Measurements from ENCODE around the gene BARHL1.
"Not testable (repeated sequence)": the region's sequence is repeated elsewhere in the genome, so short reads cannot be mapped to it uniquely, and the experiment has no call there.

The BARHL1 gene

DNA sequence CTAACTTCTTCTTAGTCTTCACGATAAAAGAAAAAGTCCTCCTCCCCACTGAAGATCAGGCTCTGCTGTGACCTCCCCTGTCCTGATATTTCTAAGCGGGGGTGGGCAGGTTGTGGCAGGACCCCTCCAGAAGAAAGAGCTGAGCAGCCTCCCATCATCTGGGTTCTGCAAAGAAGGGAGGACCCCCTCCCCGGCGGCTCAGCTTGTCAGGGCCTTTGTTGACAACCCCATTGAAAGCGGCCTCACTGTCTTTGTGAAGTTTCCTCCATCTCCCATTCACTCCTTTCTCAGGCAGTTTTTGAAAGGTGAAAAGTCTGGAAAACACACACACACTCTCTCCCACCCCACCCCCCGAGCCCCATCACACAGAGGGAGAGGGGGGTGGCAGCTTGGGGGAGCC, 26.2 kb upstream of the BARHL1 start:
- DNase-seq = no peak

DNA sequence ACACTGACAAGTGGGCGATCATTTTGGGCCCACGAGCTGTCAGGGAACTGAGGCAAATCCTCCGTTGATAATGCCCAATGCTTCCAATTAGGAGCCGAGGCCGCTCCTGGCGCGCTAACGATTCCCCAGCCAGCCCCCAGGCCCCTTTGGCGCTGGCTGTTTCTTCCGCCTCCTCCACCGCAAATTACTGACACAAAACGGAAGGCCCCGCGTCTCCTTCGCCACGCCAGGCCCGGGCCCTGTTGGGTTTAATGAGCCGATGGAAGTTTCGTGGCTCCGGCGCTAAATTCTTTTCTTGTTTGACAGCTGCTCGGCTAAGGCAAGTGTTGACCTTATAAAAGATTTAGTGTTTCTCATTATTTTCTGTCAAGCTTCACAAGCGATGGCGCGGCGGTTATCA, 25.7 kb upstream of the BARHL1 start:
- DNase-seq = no peak

DNA sequence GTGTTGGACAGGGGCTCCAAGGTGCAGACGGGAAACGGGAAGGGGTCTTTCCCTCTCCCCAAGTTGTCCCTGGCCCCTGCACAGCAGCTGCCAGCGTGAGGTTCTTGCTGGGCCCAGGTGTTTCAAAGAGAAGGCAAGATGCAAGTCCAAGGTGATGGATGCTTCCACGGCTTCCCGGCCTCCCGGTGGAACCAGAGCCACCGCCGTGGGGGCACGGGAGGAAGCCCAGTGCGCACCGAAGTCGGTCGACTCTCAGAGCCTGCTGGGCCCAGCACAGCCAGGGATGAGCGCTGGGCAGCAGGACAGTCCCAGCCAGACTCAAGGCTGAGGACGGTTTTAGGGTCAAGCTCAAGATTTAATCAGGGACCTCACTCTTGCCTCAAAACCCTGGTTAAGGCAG, 25.2 kb upstream of the BARHL1 start:
- no peak for DNase-seq

DNA sequence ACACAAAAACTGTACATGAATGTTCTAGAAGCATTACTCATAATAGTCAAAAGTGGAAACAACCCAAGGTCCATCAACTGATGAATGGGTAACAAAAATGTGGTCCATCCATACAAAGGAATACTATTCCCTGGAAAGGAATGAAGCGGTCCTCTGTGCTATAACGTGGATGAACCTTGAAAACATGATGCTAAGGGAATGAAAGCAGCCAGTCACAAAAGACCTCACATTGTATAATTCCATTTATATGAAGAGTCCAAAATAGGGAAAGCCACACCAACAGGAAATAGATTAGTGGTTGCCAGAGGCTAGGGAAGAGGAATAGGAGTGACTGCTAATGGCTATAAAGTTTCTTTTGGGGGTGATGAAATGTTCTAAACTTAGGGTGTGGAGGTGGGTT, 22.7 kb upstream of the BARHL1 start:
- DNase-seq = no peak

DNA sequence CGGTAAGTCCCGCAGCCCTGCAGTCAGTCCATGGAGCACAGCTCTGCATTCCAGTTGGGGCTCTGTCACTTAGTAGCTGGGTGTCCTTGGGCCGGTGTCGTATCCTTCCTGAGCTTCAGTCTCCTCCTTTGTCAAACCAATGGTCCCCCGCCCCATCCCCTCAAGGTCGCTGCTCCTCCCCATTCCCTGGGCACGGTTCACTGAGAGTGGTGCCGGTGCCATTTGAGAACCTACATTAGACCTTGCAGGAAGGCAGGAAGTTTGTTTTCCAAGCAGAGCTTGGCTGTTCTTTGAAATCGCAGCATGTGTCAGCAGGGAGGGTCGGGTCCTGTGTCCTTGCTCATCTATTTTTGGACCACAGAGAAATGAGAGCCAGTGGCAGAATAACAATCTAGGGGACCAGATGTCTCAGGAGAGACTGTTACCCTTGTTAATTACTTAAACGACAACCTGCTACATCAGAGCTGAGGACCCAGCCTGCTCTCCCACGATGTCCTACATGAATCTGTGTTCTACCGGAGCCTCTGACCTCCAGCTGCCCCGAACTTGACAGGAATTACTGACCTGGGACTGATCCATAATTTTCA, 21.7 kb upstream of the BARHL1 start:
- no peak for DNase-seq

DNA sequence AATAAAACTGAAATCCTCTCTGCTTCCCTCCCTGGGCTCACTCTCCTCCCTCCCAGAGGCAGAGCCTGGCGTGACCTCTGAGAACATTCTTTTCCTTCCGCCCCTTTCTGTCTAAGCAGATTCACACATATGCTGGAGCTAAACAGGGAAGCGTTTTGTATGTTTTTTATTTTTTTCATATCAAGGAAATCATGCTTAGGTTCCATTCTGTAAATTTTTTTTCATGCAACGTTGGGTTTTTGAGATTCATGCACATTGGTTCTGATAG, 20.2 kb upstream of the BARHL1 start:
- no peak for DNase-seq

DNA sequence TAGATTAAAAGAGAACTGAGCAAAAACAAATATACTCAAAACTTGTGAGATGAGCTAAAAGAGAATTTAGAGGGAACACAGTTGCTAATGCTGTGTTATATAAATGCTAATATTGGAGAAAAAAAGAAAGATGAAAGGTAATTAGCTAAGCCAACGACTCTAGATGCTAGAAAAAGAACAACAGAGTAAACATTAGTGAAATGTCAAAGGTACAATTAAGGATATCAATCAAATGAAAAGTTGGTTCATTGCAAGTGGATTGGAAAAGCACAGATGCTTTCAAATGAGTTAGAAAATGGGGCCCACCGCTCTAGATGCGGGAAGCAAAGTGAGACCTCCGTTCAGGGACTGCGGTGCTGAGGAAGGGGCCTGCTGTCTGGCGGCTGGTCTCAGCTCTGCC, 17.9 kb upstream of the BARHL1 start:
- no peak for DNase-seq

DNA sequence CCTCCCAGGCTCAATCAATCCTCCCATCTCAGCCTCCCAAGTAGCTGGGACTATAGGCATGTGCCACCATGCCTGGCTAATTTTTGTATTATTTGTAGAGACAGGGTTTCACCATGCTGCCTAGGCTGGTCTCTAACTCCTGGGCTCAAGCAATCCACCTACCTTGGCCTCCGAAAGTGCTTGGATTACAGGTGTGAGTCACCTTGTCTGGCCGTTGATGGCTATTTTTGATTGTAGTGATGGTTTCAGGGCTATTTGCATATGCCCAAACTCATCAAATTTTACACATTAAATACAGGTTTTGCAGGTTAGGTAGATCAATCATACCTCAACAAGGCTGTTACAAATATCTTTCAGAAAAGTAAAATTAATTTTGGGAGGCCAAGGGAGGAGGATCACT, 13.6 kb upstream of the BARHL1 start:
- DNase-seq = not testable (repeated sequence)

DNA sequence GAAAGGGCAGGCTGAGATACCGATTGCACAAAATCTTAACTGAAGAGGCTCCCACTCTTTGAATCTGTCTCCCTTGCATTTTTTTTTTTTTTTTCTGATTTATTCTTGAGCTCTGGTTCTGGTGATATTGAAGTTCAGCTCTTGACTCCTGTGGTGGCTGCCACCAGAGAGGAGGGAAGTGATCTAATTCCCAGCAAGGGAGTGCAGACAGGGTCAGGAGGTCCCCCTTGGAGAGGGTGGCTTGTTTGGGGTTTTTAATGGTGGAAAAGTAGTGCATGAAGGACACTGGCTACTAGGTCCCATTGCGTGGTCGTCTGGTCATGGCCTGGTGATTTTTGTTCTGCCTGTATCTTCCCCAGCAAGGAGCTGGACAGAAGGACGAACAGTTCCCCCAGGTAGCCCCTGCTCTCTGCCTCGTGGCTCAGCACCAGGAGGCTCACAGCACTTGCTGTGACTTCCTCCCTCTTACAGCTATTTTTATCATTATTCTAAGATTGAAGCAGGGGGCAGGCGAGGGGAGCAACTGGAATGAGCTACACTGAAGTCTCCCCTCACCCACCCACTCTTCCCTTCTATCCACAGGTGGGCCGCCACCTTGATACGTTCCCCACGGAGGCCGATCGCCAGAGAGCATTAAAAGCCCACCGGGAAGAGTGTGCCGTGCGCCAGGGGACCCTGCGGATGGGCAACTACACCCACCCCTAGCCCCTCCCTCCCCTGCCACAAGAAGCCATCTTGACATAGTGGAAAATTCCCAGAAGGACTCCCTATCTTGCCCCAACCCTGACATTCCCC, 10.4 kb upstream of the BARHL1 start:
- no peak for DNase-seq

DNA sequence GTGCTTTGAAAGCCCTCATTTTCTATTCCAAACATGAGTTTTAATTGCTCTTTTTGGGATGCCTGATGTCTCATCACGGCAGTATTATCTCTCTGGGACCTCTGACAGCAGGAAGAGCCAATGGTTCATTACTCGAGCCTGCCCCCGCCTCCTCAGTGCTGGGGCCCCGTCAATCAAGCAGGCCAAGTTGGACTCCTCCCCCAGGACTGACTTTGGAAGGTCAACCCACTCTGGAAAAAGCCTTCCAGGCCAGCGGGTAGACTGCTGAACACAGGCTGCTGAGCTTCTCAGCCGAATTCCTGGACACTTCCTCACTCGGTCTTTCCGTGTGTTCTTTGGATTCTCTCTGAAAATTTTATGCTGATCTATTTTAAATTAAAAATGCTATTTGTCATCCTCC, 9.5 kb upstream of the BARHL1 start:
- no peak for DNase-seq

DNA sequence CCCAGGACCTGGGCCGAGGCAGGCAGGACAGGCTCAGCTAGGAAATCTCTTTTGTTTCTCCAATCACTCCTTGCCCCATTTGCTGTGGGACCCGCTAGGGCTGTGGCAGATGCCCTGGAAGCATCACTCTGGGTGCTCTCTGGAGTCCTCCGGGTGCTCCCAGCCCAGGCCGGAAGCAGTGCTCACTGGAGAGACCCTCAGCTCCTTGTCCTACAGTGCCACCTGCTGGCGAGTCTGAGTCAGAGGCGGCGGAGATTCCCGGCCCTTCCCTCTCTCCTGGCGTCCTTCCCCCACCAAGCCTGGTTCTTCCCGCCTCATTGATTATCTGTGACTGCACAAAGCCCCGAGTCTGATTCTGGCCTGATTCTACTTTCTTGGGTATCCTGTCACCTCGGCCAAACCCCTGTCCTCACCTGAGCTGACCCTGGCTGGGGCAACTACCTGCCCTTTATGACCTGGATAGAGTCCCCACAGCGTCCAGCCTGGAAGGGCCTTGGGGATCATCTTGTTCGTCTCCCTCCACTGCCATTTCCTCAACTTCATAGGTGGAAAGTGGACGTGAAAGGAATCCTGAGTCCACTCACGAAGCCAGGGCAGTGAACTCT, 7.3 kb upstream of the BARHL1 start:
- peak in 49 of 56 donors; percentile 2 to 81 (median 34) for DNase-seq

DNA sequence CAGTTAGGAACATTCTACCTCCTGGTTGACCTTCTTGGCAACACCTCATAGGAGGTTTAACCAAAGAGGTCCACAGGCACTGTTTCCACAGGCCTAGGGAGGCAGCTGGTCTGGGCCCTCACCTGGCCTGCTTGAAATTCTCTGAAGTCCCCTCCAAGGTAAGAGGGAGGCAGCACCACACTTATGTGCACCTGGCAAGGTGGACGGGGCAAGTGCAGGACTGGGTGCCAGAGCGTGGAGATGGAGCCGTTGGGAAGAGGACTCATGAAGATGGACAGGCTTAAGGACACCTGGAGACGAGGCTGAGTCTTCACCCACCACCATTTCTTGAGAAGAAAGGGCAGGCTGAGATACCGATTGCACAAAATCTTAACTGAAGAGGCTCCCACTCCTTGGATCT, 6.6 kb upstream of the BARHL1 start:
- DNase-seq = no peak

DNA sequence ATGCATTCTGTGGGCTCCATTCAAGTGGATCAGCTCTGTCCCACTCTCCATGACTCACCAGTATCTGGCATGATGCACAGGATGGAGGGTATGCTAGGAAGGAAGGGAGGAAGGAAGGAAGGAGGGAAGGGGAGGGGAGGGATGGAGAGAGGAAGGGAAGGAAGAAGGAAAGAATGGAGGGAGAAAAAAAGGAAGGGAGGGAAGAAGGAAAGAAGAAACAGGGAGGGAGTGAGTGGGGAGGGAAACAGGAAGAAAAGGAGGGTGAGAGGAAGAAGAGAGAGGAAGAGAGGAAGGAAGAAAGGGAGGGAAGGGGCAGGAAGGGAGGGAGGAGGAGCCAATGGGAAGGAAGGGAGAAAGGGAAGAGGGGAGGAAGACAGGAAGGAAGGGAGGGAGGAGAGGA, 5.3 kb upstream of the BARHL1 start:
- no peak for DNase-seq

DNA sequence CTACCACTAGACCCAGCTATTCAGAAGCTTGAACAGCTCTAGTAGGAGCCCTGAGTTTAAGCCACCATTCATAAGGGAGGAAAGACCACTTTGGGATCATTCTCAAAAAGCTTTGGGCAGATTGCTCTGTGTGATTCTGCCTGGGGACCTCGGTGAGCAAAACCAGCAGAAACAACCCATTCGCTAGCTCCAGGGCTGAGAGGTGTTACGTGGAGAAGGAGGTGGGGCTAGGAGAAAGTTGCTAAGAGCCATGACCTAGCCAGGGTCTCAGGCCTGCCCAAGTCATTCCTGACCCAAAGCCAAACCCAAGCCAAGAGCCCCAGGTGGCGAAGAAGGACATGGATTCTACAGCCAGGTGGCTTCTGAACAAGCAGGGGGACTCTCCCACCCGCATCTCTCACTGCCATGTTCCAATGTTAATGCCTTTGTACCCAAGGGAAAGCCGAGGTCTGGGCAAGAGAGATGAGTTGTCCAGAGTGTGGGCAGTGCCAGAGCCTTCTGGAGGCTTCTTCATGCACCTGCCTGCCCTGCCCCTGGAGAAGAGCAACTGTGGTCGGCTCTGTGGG, 4.0 kb upstream of the BARHL1 start:
- no peak for DNase-seq

DNA sequence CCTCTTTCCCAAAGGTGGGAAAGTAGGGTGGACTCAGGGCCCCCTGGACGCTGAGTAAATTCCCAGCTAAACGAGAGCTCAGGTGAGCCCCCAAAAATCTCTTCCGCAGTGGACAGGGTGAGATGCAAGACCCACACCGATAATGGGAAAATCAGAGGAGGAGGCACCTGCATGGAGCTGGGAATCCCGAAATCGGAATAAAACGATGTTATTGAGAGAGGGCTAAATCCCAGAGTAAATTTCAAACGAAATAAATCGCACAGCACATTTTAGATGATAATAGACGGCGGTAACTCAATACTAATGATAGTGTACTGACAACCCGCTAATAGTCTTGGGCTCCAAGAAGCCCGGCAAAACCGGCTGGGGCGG, 3.0 kb upstream of the BARHL1 start:
- no peak for DNase-seq

DNA sequence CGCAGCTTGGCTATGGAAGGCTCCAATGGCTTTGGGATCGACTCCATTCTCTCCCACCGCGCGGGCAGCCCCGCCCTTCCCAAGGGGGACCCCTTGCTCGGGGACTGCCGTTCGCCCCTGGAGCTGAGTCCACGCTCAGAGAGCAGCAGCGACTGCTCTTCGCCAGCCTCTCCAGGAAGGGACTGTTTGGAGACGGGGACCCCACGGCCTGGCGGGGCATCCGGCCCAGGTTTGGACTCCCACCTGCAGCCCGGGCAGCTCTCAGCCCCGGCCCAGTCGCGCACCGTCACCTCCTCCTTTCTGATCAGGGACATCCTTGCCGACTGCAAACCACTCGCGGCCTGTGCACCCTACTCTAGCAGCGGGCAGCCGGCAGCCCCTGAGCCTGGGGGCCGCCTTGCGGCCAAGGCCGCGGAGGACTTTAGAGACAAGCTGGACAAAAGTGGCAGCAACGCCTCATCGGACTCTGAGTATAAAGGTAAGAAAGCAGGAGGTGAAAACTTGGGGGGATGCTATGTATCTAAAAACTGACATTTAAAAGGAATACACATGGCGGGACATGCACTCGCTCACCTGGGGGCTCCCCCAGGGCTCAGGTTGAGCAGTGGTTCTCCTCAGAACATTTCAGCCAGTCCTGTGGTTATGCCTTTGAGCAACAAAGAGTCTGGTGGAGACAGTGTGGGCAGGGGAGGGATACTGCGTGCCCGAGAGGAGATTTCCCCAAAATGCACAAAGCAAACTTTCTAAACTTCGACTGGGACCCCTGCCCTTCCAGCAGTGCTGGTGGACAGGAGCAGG, 579 bp downstream of the BARHL1 start:
- no peak for DNase-seq

DNA sequence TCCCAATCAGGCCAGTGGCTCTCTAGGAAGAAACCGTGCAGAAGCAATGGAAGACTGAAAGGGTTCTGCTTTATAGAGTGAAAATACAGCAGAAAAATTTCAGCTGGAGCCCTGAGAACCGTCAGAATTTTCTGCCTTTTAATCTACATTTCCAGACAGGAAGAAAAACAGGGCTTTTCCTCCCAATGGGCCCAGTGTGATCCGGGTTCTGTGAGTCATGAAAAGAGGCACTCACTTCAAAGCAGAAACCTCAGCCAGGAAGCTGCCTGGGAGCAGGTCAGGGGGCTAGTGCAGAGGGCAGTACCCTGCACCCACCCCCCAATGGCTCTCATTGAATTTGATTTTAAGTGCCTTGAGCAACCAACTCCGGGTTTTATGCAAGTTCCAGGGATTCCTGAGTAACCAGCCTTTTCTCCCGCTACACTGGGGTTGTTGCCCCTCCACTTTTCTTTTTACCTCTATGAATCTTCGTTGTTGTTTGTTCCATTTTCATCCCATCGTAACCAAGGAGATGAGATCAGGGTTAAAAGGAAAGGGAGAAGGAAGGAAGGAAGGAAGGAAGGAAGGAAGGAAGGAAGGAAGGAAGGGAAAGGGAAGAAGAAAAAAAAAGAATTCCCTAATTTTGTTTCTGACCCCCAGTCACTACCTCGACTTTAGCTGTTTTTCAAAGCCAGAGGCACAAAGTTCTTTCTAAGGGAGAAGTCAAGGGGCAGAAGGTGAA, 1.3 kb downstream of the BARHL1 start:
- DNase-seq = no peak

DNA sequence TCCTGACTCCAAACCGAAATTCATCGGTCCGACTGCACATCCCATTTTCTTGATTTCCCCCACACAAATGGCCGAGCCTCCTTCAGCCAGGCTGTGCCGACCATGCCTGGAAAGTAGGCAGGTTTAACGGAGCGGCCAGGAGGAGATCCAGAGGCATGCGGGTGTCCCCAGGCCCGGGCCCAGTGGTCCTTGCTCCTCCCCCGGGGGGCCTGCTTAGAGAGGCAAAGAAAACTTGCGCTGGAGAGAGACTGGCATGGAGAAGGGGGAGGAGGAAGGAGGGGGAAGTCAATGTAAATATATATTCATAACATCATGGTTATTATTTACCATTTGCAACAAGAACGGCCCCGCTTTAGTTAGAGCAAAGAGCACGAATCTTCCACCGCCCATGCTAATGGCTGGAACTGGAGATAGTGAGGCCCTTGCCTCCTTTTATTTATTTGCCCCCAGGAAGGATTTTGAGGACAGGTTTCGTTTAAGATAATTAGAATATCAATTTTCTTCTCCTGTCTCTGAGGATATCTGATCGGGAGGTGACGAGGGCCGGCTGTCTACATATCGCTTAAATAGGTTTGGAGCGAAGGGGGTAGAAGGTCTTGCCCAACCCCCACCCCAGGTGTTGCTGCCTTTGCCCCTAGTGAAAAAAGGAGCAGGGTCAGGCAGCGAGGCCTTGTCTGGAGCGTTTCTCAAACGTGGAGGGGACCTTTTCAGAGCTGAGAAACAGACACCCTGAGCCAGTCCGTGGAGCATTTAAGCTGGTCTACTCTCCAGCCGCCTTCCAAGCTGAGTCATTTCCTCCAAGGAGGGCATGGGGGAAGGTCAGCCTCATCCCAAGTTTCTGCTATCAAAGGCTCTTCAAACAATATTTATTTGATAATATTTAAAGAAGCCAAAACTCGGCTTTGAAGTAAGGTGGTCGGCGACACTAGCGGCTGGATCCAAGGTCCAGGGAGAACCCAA, 2.5 kb downstream of the BARHL1 start:
- DNase-seq = no peak

DNA sequence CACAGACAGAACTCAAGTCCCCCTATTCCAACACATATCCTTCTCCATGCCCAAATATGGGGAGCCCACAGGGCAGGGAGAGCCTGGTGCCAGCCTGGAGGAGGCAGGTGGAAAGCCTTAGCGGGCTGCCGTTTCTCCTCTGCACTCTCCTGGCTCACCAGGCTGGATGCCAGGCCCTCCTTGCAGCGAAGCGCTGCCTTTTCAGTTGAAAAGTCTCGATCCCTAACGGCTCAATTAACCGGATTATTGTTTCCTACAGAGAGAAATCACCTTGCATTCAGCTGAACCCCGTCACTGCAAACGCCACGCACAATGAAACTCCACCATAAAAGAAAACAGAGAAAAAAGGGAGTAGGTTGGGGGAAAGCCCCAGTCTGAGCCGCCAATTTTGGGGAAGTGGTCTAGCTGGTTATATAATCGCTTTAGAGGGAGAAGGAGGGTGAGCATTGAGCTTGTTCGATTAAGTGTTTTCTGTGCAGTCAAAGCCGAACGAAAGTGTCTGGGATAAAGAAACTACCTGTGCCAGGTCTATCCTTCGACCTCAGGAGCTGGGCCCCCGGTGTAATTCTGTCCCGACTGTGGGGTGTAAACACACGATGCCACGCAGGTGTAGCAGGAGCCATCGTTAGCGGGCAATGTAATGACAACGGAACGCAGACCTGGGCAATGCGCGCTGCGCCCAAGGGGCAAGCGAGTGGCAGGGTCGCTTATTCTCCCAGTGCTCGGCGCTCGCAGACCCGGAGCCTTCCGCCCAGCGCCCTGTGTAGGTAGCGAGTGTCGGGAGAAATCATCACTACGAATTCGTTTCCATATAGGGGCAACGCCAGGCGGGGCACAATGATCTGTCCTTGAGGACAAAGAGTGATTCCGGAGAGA, 3.8 kb downstream of the BARHL1 start:
- DNase-seq = no peak
